GM12891 (cell line): ENCODE results near the gene PDCD2L.

ENCODE experiments used
- POLR2A ChIP-seq: IDR thresholded peaks from 2 replicates; pipeline ENCODE4 v1.6.1; 2011; ENCODE audit warnings: low read depth, low read length, control low read depth
- POLR2AphosphoS5 ChIP-seq: IDR thresholded peaks from 2 replicates; pipeline ENCODE4 v1.6.1; 2011; ENCODE audit warnings: low read depth, low read length, control low read depth
- POU2F2 ChIP-seq: IDR thresholded peaks from 2 replicates; pipeline ENCODE4 v1.6.1; 2011; ENCODE audit warnings: low read depth, mild to moderate bottlenecking, control low read depth, low read length, moderate library complexity
- TAF1 ChIP-seq: IDR thresholded peaks from 2 replicates; pipeline ENCODE4 v1.6.1; 2011; ENCODE audit warnings: low read depth, low read length, control low read depth

DNA sequence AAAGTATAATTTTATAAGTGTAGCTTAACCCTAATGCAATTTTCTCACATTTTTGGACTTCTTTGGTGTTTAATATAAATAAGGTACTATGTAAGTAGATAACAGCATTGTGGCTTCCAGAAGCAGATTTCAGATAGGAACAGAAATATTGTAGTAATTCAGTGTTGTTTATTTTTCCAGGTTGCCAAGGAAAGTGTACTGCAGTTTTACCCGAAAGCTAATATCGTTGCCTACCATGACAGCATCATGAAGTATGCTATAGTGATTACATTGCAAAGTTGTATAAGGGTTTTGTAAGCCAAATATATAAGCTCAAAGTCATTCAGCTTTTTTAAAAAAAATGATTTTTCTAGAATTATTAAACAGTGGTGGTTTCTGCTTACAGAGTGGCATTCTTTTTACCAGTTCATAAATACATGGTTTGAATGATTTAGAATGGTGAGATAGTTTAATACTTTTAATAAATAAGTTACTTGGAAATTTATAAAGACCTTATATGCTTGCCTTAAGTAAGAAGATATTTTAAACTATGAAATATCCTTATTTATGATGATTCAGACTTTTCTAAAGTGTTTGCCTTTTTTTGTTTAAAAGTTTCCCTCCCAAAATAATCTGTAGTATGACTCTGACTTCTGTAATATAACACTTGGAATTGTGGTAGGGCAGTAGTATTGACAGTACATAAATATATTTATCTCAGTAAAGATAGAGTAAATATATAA is 27.6 kb downstream of the PDCD2L start:
- no peak for TF ChIP-seq POLR2A
- no peak for TF ChIP-seq TAF1
- TF ChIP-seq POLR2AphosphoS5, result no peak
- TF ChIP-seq POU2F2, result no peak
